GM12874 (cell line): Measurements from ENCODE around the gene TEAD4.

Experiments
- CTCF ChIP-seq: IDR thresholded peaks from 2 replicates; pipeline ENCODE4 v1.5.1; 2011; ENCODE audit warnings: low read depth, mild to moderate bottlenecking, control low read depth, low read length, moderate library complexity; ENCODE audit not compliant: insufficient read depth

Gene TEAD4

GRCh38 chr12:2959192-2959504, at the start of gene TEAD4:
Gene TEAD4, plus strand, starts transcription at chr12:2959397.
- TF ChIP-seq CTCF = no peak

- TF ChIP-seq CTCF = no peak
These were observed 47.0 kb upstream of the TEAD4 start for GRCh38 chr12:2912216-2912575.

- TF ChIP-seq CTCF = no peak
These were observed 39.9 kb upstream of the TEAD4 start for GRCh38 chr12:2919249-2919648.

GRCh38 chr12:2922329-2922728, 36.9 kb upstream of the TEAD4 start:
- no peak for TF ChIP-seq CTCF

GRCh38 chr12:2923057-2923456, 36.1 kb upstream of the TEAD4 start:
- no peak for TF ChIP-seq CTCF

DNA sequence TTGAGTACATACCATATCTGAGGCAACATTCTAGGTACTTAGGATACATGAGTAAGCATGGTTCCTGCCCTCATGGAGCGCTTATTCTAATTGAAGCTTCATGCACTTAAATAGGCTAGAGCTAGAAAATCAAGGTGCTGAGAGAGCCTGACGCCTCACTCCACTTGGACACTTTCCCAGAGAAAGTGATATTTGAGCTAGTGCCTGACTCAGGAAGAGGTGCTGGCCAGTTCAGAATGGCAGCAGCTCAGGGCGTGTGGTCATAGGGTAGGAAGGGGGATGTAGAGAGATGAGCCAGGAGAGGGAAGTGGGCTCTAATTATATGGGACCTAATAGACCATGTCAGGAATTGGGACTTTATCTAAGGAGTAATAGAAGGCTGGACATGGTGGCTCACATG, 35.2 kb upstream of the TEAD4 start:
- TF ChIP-seq CTCF = no peak

- no peak for TF ChIP-seq CTCF
These were observed 33.7 kb upstream of the TEAD4 start for GRCh38 chr12:2925322-2925995.
